OCI-LY3 (cell line): ENCODE measurements around the gene TUBB4B.
"Not testable (repeated sequence)": the region's sequence is repeated elsewhere in the genome, so short reads cannot be mapped to it uniquely, and the experiment has no call there.

Experiments used
- H2AFZ ChIP-seq: fragments of 200-600, 300-600 bp; shearing (Covaris generic); 2 replicates; pipeline ENCODE4 v1.6.0; 2014; ENCODE audit warnings: antibody characterized with exemption, low read depth, low read length
- H3K27ac ChIP-seq: fragments of 200-600, 300-600 bp; sonication (generic); 2 replicates; pipeline ENCODE4 v1.5.1; 2014; ENCODE audit warnings: mild to moderate bottlenecking, low read length, moderate library complexity, mixed read lengths
- H3K27me3 ChIP-seq: fragments of 200-600, 300-600 bp; sonication (generic); 2 replicates; pipeline ENCODE4 v1.6.1; 2014; ENCODE audit warnings: low read depth, low read length, mixed read lengths
- H3K36me3 ChIP-seq: fragments of 200-600, 300-600 bp; sonication (generic); replicated peaks from 2 replicates; pipeline ENCODE3; 2014; ENCODE audit warnings: low read depth, low read length, mixed read lengths
- H3K4me1 ChIP-seq: fragments of 300-600, 200-600 bp; sonication (generic); 2 replicates; pipeline ENCODE4 v1.6.1; 2014; ENCODE audit warnings: low read length, mixed read lengths
- H3K4me2 ChIP-seq: fragments of 200-600, 300-600 bp; sonication (generic); 2 replicates; pipeline ENCODE4 v1.6.1; 2014; ENCODE audit warnings: low read length, mixed read lengths
- H3K4me3 ChIP-seq: fragments of 300-600, 200-600 bp; sonication (generic); 2 replicates; pipeline ENCODE4 v1.5.1; 2014; ENCODE audit warnings: antibody characterized with exemption, mild to moderate bottlenecking, low read length, moderate library complexity
- H3K79me2 ChIP-seq: fragments of 300-600, 200-600 bp; shearing (Covaris generic); 2 replicates; pipeline ENCODE4 v1.6.1; 2014; ENCODE audit warnings: mild to moderate bottlenecking, low read length, mixed read lengths
- H3K9ac ChIP-seq: fragments of 300-600, 200-600 bp; shearing (Covaris generic); 2 replicates; pipeline ENCODE4 v1.6.0; 2014; ENCODE audit warnings: mild to moderate bottlenecking, low read length, moderate library complexity
- H3K9me3 ChIP-seq: fragments of 200-600, 300-600 bp; shearing (Covaris generic); 2 replicates; pipeline ENCODE4 v1.6.1; 2014; ENCODE audit warnings: low read length, mixed read lengths; ENCODE audit not compliant: insufficient read depth
- H4K20me1 ChIP-seq: fragments of 200-600, 300-600 bp; sonication (generic); 2 replicates; pipeline ENCODE4 v1.6.1; 2016; ENCODE audit warnings: low read length, mixed read lengths; ENCODE audit not compliant: insufficient read depth
- CTCF ChIP-seq: fragments of 200-600, 300-600 bp; sonication (generic); IDR thresholded peaks from 2 replicates; pipeline ENCODE4 v1.5.1; 2014; ENCODE audit warnings: antibody characterized with exemption, low read length, low read depth
- EZH2phosphoT487 ChIP-seq: fragments of 200-600 bp; shearing (Covaris generic); IDR thresholded peaks from 2 replicates; pipeline ENCODE4 v1.6.1; 2018; ENCODE audit warnings: antibody characterized with exemption, mixed run types, low read depth

Gene TUBB4B

GRCh38 chr9:137256362-137256761, 15.3 kb downstream of the TUBB4B start:
- Histone ChIP-seq H3K4me2 (peak overlapping the region; percentile 83), H3K4me3 (peak overlapping the region; percentile 96), H3K27ac (no peak overlapping the region), H3K79me2 (peaks cover 31% of the 10 kb centered on the region), H4K20me1 (0 out of 2 replicates have a peak, but pooled peaks cover 6% of the 10 kb centered on the region), H2AFZ (no peak overlapping the region), H3K36me3 (peaks cover 13% of the 10 kb centered on the region), H3K9me3 (no peaks in the 10 kb centered on the region), H3K4me1 (peaks cover 33% of the 10 kb centered on the region), H3K9ac (peak overlapping the region; percentile 86; the same call in 1 of the 2 replicates), H3K27me3 (no peaks in the 10 kb centered on the region)
- TF ChIP-seq CTCF (no peak), EZH2phosphoT487 (no peak)

GRCh38 chr9:137256856-137257255, 15.8 kb downstream of the TUBB4B start:
- no peak for TF ChIP-seq CTCF
- TF ChIP-seq EZH2phosphoT487 = no peak
- Histone ChIP-seq H3K27me3 (no peaks in the 10 kb centered on the region), H3K79me2 (peaks cover 31% of the 10 kb centered on the region), H3K27ac (no peak overlapping the region), H2AFZ (no peak overlapping the region), H3K4me1 (peaks cover 32% of the 10 kb centered on the region), H3K36me3 (peaks cover 13% of the 10 kb centered on the region), H3K4me3 (0 out of 2 replicates have a peak overlapping the region, but pooled peaks have one; percentile 96), H3K4me2 (peak overlapping the region; percentile 83; the same call in 1 of the 2 replicates), H4K20me1 (0 out of 2 replicates have a peak, but pooled peaks cover 6% of the 10 kb centered on the region), H3K9ac (no peak overlapping the region), H3K9me3 (no peaks in the 10 kb centered on the region)

GRCh38 chr9:137262173-137262908, 21.3 kb downstream of the TUBB4B start:
- not testable (repeated sequence) for H3K27ac ChIP-seq, H2AFZ ChIP-seq, H3K4me2 ChIP-seq, H3K27me3 ChIP-seq, H3K9ac ChIP-seq, H3K4me1 ChIP-seq, H3K9me3 ChIP-seq, H4K20me1 ChIP-seq, H3K79me2 ChIP-seq, H3K4me3 ChIP-seq
- peak; percentile 28; the same call in 1 of the 2 replicates for TF ChIP-seq CTCF
- H3K36me3 ChIP-seq = peaks cover 22% of the 10 kb centered on the region

GRCh38 chr9:137262909-137263285, 21.8 kb downstream of the TUBB4B start:
- Histone ChIP-seq H2AFZ (no peak overlapping the region), H3K27ac (no peak overlapping the region), H3K4me1 (no peaks in the 10 kb centered on the region), H3K27me3 (no peaks in the 10 kb centered on the region), H4K20me1 (no peaks in the 10 kb centered on the region), H3K4me2 (no peak overlapping the region), H3K36me3 (peaks cover 24% of the 10 kb centered on the region), H3K9ac (no peak overlapping the region), H3K79me2 (0 out of 2 replicates have a peak, but pooled peaks cover 3% of the 10 kb centered on the region), H3K9me3 (no peaks in the 10 kb centered on the region), H3K4me3 (no peak overlapping the region)
- TF ChIP-seq EZH2phosphoT487 = no peak
- no peak for TF ChIP-seq CTCF
